ENCODE results near the gene ADORA1.

Gene ADORA1

GRCh38 chr1:203135636-203136305 is 8.2 kb downstream of the ADORA1 start:
- in situ Hi-C loops (cut with MboI; ENCODE audit: low pct_unique_long_range_greater_than_20kb, low sequenced_read_pairs, unreplicated experiment): no loop called here
- no peak for TF ChIP-seq CTCF (IDR thresholded peaks at IDR 0.05; ENCODE audit: extremely low read depth, insufficient read depth, missing control alignments)
- DNase-seq (ENCODE audit: low spot score): no peak

DNA sequence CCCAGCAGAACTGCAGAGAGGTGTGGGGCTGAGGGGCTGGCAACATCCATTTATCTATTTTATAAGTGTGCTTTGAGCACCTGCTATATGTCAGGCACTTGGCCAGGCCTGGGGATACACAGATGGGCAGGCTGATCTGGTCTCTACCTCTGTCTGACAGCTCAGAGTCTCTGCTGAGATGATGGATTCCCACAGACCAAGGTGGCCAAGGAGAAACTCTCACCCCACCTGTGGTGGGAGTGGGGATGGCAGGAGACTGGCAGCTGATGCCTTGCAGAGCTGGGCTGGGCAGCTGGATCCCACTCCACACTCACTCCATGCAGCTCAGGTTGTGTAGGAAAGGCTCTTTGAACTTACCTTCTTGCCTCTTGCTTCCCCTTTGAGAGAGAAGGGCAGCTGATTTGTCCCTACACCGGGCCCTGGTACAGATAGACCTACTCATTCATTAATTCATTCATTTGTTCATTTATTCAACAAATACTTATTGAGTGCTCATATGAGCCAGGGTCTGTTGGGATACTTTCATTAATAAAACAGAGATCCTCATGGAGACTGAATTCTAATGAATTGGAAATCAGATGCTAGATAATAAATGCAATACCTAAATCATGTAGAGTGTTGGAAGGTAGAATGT is 9.0 kb downstream of the ADORA1 start:
- in situ Hi-C loops (cut with MboI; ENCODE audit: low pct_unique_long_range_greater_than_20kb, low sequenced_read_pairs, unreplicated experiment): no loop called here
- DNase-seq (ENCODE audit: low spot score): no peak
- TF ChIP-seq CTCF (IDR thresholded peaks at IDR 0.05; ENCODE audit: extremely low read depth, insufficient read depth, missing control alignments): no peak

GRCh38 chr1:203137324-203137723 is 9.8 kb downstream of the ADORA1 start:
- in situ Hi-C loops (cut with MboI; ENCODE audit: low pct_unique_long_range_greater_than_20kb, low sequenced_read_pairs, unreplicated experiment): no loop called here
- TF ChIP-seq CTCF (IDR thresholded peaks at IDR 0.05; ENCODE audit: extremely low read depth, insufficient read depth, missing control alignments): no peak
- DNase-seq (ENCODE audit: low spot score): no peak

- in situ Hi-C loops (cut with MboI; ENCODE audit: low pct_unique_long_range_greater_than_20kb, low sequenced_read_pairs, unreplicated experiment): no loop called here
- DNase-seq (ENCODE audit: low spot score): no peak
Measured at GRCh38 chr1:203138066-203138465, 10.5 kb downstream of the ADORA1 start.

GRCh38 chr1:203139976-203140475 is 12.5 kb downstream of the ADORA1 start:
- no peak for DNase-seq (ENCODE audit: low spot score)
- TF ChIP-seq CTCF (IDR thresholded peaks at IDR 0.05; ENCODE audit: extremely low read depth, insufficient read depth, missing control alignments): no peak
- in situ Hi-C loops (cut with MboI; ENCODE audit: low pct_unique_long_range_greater_than_20kb, low sequenced_read_pairs, unreplicated experiment): no loop called here

More at GRCh38 chr1:203138066-203138465, 10.5 kb downstream of the ADORA1 start:
- TF ChIP-seq CTCF (IDR thresholded peaks at IDR 0.05; ENCODE audit: extremely low read depth, insufficient read depth, missing control alignments): no peak

DNA sequence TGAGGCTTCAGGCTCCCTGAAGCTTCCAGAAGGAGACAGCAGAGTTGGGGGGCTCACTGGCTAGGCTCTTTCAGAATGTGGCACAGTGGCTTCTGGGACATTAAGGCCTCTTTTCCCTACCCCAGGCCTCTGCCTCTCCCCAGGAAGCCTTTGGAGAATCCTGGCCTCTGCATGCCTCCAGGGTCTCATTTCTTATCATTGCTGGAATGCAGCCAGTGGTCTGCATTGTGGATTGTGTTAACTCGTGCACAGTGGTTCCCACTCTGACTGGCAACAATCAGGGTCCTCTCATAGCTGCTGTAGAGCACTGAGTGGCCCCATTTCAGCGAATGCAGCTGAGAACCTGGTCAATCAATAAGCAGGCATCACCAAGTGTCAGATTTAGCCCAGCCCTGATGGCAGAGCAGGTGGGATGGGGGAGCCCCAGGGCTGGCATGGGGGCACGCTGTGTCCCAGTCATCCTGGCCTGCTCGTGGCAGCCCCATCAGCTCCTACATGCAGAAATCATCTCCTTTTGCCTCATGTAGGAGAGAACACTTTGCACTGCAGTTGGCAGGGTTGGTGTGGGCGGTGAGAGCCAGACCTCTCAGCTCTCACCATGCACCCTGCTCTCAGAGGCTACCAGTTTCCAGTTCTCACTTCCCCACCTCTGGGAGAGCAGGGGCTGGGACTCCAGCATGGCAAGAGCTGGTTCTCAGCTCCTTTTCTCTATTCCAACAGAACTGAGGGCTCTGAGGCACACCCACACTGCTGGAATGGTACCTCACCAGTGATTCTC is 13.4 kb downstream of the ADORA1 start:
- no peak for DNase-seq (ENCODE audit: low spot score)
- in situ Hi-C loops (cut with MboI; ENCODE audit: low pct_unique_long_range_greater_than_20kb, low sequenced_read_pairs, unreplicated experiment): no loop called here
- TF ChIP-seq CTCF (IDR thresholded peaks at IDR 0.05; ENCODE audit: extremely low read depth, insufficient read depth, missing control alignments): no peak

Measured in GM13977 (cell line).